Activated CD4-positive, alpha-beta memory T cell treated with anti-CD3 and anti-CD28 coated beads for 36 hours (primary cell): ENCODE data around the gene LPP. TPM values are rescaled to one million over a fixed set of nuclear protein-coding genes. Genes with fewer than 3 reads are reported as not detected.

ENCODE experiments used
- CTCF ChIA-PET: fragments of 350-600 bp; sonication (Branson Sonifier 250); formaldehyde crosslinking; loops from one replicate; lab custom pipeline; 2021; ENCODE audit warnings: antibody characterized with exemption, inconsistent platforms; lab: Charles Lee
- POLR2A ChIA-PET: fragments of 350-600 bp; sonication (Branson Sonifier 250); formaldehyde crosslinking; loops from one replicate; lab custom pipeline; 2021; ENCODE audit warnings: antibody characterized with exemption; lab: Charles Lee
- DNase-seq: peaks from one replicate; pipeline ENCODE4 v3.0.0-alpha.2; 2020
- H3K27ac Mint-ChIP-seq: one replicate; pipeline ENCODE4 v1.8.0; 2021; ENCODE audit warnings: mixed read lengths
- H3K27me3 Mint-ChIP-seq: one replicate; pipeline ENCODE4 v1.8.0; 2021; ENCODE audit warnings: mixed read lengths
- H3K36me3 Mint-ChIP-seq: one replicate; pipeline ENCODE4 v1.8.0; 2021; ENCODE audit warnings: mixed read lengths
- H3K4me1 Mint-ChIP-seq: one replicate; pipeline ENCODE4 v1.8.0; 2021; ENCODE audit warnings: low read depth, mixed read lengths
- H3K4me3 Mint-ChIP-seq: one replicate; pipeline ENCODE4 v1.8.0; 2021; ENCODE audit warnings: mild to moderate bottlenecking, mixed read lengths
- H3K9me3 Mint-ChIP-seq: one replicate; pipeline ENCODE4 v1.8.0; 2021; ENCODE audit warnings: mixed read lengths
- intact Hi-C: fragments of 100-400 bp; cut with micrococcal nuclease; formaldehyde crosslinking; loops from one replicate; pipeline ENCODE4 v1.15.1; 2023
- total RNA-seq, 2 experiments: library from RNA; stranded (reverse); gene quantifications; one replicate each; pipeline ENCODE4 v1.2.3, GENCODE V29; 2021

The LPP gene
- total RNA-seq, 2 experiments from 2014 or later, result 41.0 to 43.6 TPM

- no peak overlapping the region for H3K27ac Mint-ChIP-seq
- H3K9me3 Mint-ChIP-seq, result no peaks in the 10 kb centered on the region
- peaks cover 43% of the 10 kb centered on the region for H3K4me1 Mint-ChIP-seq
- intact Hi-C loops, result loop anchor here (5.0 to 10.0 kb wide), 2 partner anchors 137 to 399 kb away; no protein-coding TSS in a partner anchor
- no peak overlapping the region for H3K4me3 Mint-ChIP-seq
- POLR2A ChIA-PET, result interaction anchor here (1.0 to 1.1 kb wide), 2 partner anchors 22 to 982 kb away, joined by 3 read pairs; no protein-coding TSS in a partner anchor
- peaks cover 17% of the 10 kb centered on the region for H3K27me3 Mint-ChIP-seq
- DNase-seq, result no peak
- CTCF ChIA-PET, result interaction anchor here (0.5 to 2.6 kb wide), 5 partner anchors 24 to 983 kb away, joined by 3 to 9 read pairs (median 4); no protein-coding TSS in a partner anchor
- peaks cover 3% of the 10 kb centered on the region for H3K36me3 Mint-ChIP-seq
Measured at GRCh38 chr3:188721312-188721711, 567.4 kb downstream of the LPP start.

GRCh38 chr3:188721990-188722389 is 568.0 kb downstream of the LPP start:
- Mint-ChIP-seq H3K9me3 (no peaks in the 10 kb centered on the region), H3K36me3 (peaks cover 3% of the 10 kb centered on the region), H3K4me1 (peaks cover 44% of the 10 kb centered on the region), H3K27me3 (peaks cover 18% of the 10 kb centered on the region), H3K27ac (no peak overlapping the region), H3K4me3 (no peak overlapping the region)
- ChIA-PET CTCF (interaction anchor here (1.2 to 2.6 kb wide), 6 partner anchors 25 to 984 kb away, joined by 3 to 9 read pairs (median 5); no protein-coding TSS in a partner anchor), POLR2A (interaction anchor here (0.7 to 1.1 kb wide), 2 partner anchors 22 to 25 kb away, joined by 3 read pairs; no protein-coding TSS in a partner anchor)
- DNase-seq, result no peak
- intact Hi-C loops, result loop anchor here (5.0 to 10.0 kb wide), 2 partner anchors 137 to 400 kb away; no protein-coding TSS in a partner anchor

- intact Hi-C loops, result loop anchor here (1.0 to 10.0 kb wide), 9 partner anchors 23 to 981 kb away; no protein-coding TSS in a partner anchor
- no peak overlapping the region for H3K27ac Mint-ChIP-seq
- H3K4me3 Mint-ChIP-seq, result no peak overlapping the region
- no peaks in the 10 kb centered on the region for H3K9me3 Mint-ChIP-seq
- H3K36me3 Mint-ChIP-seq, result peaks cover 3% of the 10 kb centered on the region
- DNase-seq, result no peak
- CTCF ChIA-PET, result interaction anchor here (0.7 to 1.5 kb wide), 4 partner anchors 26 to 985 kb away, joined by 3 to 8 read pairs (median 5); no protein-coding TSS in a partner anchor
- H3K27me3 Mint-ChIP-seq, result peaks cover 18% of the 10 kb centered on the region
- peaks cover 48% of the 10 kb centered on the region for H3K4me1 Mint-ChIP-seq
- POLR2A ChIA-PET, result interaction anchor here (0.6 to 1.6 kb wide), 2 partner anchors 27 to 30 kb away, joined by 3 to 4 read pairs; no protein-coding TSS in a partner anchor
Measured at GRCh38 chr3:188722963-188723362, 569.0 kb downstream of the LPP start.

- Mint-ChIP-seq H3K9me3 (no peaks in the 10 kb centered on the region), H3K27ac (no peak overlapping the region), H3K36me3 (peaks cover 5% of the 10 kb centered on the region), H3K27me3 (peaks cover 17% of the 10 kb centered on the region), H3K4me1 (peaks cover 46% of the 10 kb centered on the region), H3K4me3 (no peak overlapping the region)
- DNase-seq, result no peak
- CTCF ChIA-PET, result interaction anchor here (0.7 to 2.6 kb wide), 3 partner anchors 22 to 987 kb away, joined by 3 to 10 read pairs (median 9); no protein-coding TSS in a partner anchor
- POLR2A ChIA-PET, result no interaction called here
- intact Hi-C loops, result loop anchor here (10.0 kb wide), 1 partner anchor 142 kb away; no protein-coding TSS in a partner anchor
Measured at GRCh38 chr3:188727052-188727451, 573.1 kb downstream of the LPP start.

- intact Hi-C loops, result loop anchor here (1.0 to 10.0 kb wide), 2 partner anchors 25 to 144 kb away; no protein-coding TSS in a partner anchor
- peaks cover 5% of the 10 kb centered on the region for H3K36me3 Mint-ChIP-seq
Measured at GRCh38 chr3:188728371-188728896, 574.5 kb downstream of the LPP start.

GRCh38 chr3:188729422-188729821 is 575.5 kb downstream of the LPP start:
- no peak for DNase-seq
- H3K36me3 Mint-ChIP-seq, result peaks cover 5% of the 10 kb centered on the region
- no peaks in the 10 kb centered on the region for H3K9me3 Mint-ChIP-seq
- H3K27me3 Mint-ChIP-seq, result peaks cover 15% of the 10 kb centered on the region
- ChIA-PET CTCF (interaction anchor here (1.2 to 2.6 kb wide), 2 partner anchors 20 to 989 kb away, joined by 6 to 10 read pairs; no protein-coding TSS in a partner anchor), POLR2A (interaction anchor here (0.6 kb wide), 1 partner anchor 32 kb away, joined by 3 read pairs; no protein-coding TSS in a partner anchor)
- no peak overlapping the region for H3K27ac Mint-ChIP-seq
- H3K4me3 Mint-ChIP-seq, result no peak overlapping the region
- peaks cover 29% of the 10 kb centered on the region for H3K4me1 Mint-ChIP-seq
- intact Hi-C loops, result loop anchor here (10.0 kb wide), 1 partner anchor 145 kb away; no protein-coding TSS in a partner anchor

More at GRCh38 chr3:188728371-188728896, 574.5 kb downstream of the LPP start:
- Mint-ChIP-seq H3K27me3 (peaks cover 17% of the 10 kb centered on the region), H3K4me1 (peaks cover 33% of the 10 kb centered on the region), H3K27ac (no peak overlapping the region), H3K4me3 (no peak overlapping the region), H3K9me3 (no peaks in the 10 kb centered on the region)
- CTCF ChIA-PET, result interaction anchor here (1.0 to 2.6 kb wide), 3 partner anchors 21 to 988 kb away, joined by 6 to 10 read pairs (median 9); no protein-coding TSS in a partner anchor
- POLR2A ChIA-PET, result interaction anchor here (0.6 to 1.4 kb wide), 4 partner anchors 25 to 988 kb away, joined by 3 to 4 read pairs (median 4); no protein-coding TSS in a partner anchor
- DNase-seq, result no peak

- H3K4me1 Mint-ChIP-seq, result peaks cover 4% of the 10 kb centered on the region
- peaks cover 2% of the 10 kb centered on the region for H3K36me3 Mint-ChIP-seq
- no peak for DNase-seq
- no peak overlapping the region for H3K27ac Mint-ChIP-seq
- intact Hi-C loops, result no loop called here
- no peak overlapping the region for H3K4me3 Mint-ChIP-seq
- CTCF ChIA-PET, result interaction anchor here (1.5 kb wide), 1 partner anchor 15 kb away, joined by 4 read pairs; no protein-coding TSS in a partner anchor
- no peaks in the 10 kb centered on the region for H3K9me3 Mint-ChIP-seq
- POLR2A ChIA-PET, result no interaction called here
- no peaks in the 10 kb centered on the region for H3K27me3 Mint-ChIP-seq
Measured at GRCh38 chr3:188734395-188734794, 580.4 kb downstream of the LPP start.

GRCh38 chr3:188739511-188739910 is 585.6 kb downstream of the LPP start:
- intact Hi-C loops, result no loop called here
- H3K27me3 Mint-ChIP-seq, result no peaks in the 10 kb centered on the region
- H3K4me1 Mint-ChIP-seq, result no peaks in the 10 kb centered on the region
- CTCF ChIA-PET, result no interaction called here
- H3K9me3 Mint-ChIP-seq, result no peaks in the 10 kb centered on the region
- POLR2A ChIA-PET, result no interaction called here
- no peak overlapping the region for H3K27ac Mint-ChIP-seq
- no peak for DNase-seq
- H3K4me3 Mint-ChIP-seq, result no peak overlapping the region
- peaks cover 1% of the 10 kb centered on the region for H3K36me3 Mint-ChIP-seq

GRCh38 chr3:188740010-188740409 is 586.1 kb downstream of the LPP start:
- DNase-seq, result no peak
- CTCF ChIA-PET, result no interaction called here
- POLR2A ChIA-PET, result no interaction called here
- no peaks in the 10 kb centered on the region for H3K4me1 Mint-ChIP-seq
- intact Hi-C loops, result no loop called here
- H3K4me3 Mint-ChIP-seq, result no peak overlapping the region
- no peaks in the 10 kb centered on the region for H3K9me3 Mint-ChIP-seq
- H3K27ac Mint-ChIP-seq, result no peak overlapping the region
- H3K36me3 Mint-ChIP-seq, result peaks cover 1% of the 10 kb centered on the region
- H3K27me3 Mint-ChIP-seq, result no peaks in the 10 kb centered on the region

GRCh38 chr3:188742755-188743550 is 589.0 kb downstream of the LPP start:
- no peak for DNase-seq
- Mint-ChIP-seq H3K4me1 (no peaks in the 10 kb centered on the region), H3K27ac (no peak overlapping the region), H3K9me3 (no peaks in the 10 kb centered on the region), H3K36me3 (peaks cover 1% of the 10 kb centered on the region), H3K4me3 (no peak overlapping the region), H3K27me3 (no peaks in the 10 kb centered on the region)
- intact Hi-C loops, result no loop called here
- ChIA-PET POLR2A (no interaction called here), CTCF (no interaction called here)

GRCh38 chr3:188744166-188744565 is 590.2 kb downstream of the LPP start:
- peaks cover 3% of the 10 kb centered on the region for H3K4me1 Mint-ChIP-seq
- H3K9me3 Mint-ChIP-seq, result no peaks in the 10 kb centered on the region
- H3K27me3 Mint-ChIP-seq, result no peaks in the 10 kb centered on the region
- H3K27ac Mint-ChIP-seq, result no peak overlapping the region
- ChIA-PET POLR2A (no interaction called here), CTCF (interaction anchor here (0.6 to 1.0 kb wide), 3 partner anchors 210 to 1004 kb away, joined by 3 to 5 read pairs (median 5); no protein-coding TSS in a partner anchor)
- intact Hi-C loops, result no loop called here
- H3K4me3 Mint-ChIP-seq, result no peak overlapping the region
- H3K36me3 Mint-ChIP-seq, result peaks cover 1% of the 10 kb centered on the region
- no peak for DNase-seq
